Measurements from ENCODE around the gene ESPN.

The ESPN gene

DNA sequence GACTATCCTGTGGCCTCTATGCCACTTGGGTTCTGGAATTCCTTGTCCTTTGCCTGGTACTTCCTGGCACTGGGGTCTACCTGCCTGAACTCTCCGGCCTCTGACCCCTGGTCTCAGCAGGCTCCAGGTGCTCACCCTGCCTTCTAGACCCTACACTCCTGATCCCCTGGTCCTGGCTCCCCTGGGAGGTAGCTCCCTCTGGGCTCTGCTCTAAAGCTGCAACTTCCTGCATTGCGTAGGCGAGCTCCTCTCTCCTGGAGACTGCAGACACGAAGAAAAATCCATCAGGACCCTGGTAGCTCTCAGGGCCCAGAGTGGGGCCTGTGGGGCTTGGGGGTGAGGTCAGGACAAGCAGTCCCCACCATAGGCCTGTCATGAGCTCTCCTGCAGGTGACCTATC is 74.7 kb downstream of the ESPN start:
- DNase-seq, result no peak

DNA sequence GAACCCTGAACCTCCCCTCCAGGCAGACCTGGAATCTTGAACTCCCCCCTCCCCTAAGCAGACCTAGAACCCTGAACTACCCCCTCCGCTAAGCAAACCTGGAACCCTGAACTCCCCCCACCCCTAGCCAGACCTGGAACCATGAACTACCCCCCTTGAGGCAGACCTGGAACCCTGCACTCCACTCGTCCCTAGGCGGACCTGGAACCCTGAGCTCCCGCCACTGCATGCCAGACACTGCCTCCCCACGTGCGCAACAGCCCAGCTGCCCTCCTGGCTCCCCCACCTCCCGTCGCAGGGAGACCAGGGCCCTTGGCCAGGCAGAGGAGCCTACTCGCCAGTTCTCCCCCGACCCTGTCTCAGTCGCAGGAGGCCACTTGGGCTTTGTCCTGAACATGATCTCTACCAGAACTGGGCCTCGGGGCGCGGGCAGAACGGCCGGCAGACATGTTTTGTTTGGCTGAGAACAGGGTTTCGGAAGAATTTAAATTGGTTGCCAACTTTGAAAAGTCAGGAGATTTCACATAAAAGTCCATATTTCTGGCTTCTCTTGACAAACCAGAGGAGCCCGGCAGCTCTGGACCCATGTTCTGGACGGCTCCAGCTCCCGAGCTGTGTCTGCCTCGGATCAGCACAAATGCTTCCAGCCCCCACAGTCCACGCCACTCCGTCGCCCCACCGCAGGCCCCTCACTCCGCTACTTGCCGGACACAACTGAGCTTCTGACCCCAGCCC is 76.1 kb downstream of the ESPN start:
- no peak for DNase-seq

DNA sequence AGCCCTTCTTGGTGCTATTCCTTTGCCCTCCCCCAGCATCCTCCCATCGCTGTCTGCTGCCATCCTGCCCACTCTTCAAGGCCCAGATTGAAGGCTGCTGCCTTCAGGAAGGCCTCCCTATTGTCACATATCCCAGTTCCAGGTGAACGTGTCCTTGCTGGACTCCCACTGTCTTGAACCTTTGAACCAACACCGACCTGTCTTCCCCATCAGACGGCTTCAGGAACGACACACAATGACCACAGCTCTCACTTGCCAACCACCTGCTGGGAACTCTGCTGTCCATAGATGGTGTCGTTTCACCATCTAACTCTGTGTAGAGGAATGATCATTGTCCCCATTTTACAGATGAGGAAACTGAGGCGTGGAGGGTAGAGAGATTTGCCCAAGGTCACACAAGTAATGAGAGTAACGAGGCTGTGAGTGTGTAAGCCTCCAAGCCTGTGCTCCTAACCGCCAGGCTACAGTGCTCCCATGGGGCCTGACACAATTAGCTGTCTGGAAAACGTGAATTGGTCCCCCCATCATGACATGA is 76.8 kb downstream of the ESPN start:
- no peak for DNase-seq

DNA sequence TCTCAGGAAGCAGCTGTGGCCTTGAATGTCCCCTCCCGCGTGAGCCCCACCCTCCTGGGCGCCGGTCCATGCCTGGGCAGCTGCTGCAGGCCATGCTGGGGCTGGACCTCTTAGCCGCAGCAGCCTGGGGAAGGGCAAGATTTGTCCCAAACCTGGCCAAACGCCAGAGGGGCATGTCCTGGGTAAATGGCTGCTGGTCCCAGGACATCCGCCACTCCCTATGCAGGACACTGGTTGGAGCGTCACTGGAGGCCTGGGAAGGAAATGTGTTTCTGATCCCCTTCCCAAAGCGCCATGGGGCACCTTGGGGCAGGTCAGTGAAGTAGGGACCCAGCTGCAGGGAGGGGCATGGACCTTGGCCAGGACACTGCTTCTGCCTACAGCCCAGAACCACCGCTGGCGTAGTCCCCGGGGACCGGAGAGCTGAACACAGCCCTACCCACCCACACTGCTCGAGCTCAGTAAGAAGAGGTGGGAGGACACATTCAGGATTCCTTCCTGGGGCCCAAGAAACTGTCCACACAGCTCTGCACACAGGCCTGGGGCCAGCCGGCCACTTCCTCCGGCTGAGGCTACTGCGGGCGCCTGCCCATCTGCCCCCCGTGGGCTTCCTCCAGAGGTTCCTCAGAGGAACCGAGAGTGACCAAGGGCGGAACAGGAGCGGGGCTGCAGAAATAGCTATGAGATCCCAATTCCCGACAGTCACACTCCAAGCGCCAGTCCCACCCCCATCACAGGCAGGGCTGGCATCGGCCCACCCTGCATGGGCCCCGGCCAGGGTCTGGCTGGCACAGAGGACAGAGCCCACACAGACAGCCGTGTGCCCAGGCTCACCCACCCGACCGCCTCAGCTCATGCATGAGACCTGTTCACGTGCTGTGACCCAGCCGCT is 77.7 kb downstream of the ESPN start:
- DNase-seq, result no peak

DNA sequence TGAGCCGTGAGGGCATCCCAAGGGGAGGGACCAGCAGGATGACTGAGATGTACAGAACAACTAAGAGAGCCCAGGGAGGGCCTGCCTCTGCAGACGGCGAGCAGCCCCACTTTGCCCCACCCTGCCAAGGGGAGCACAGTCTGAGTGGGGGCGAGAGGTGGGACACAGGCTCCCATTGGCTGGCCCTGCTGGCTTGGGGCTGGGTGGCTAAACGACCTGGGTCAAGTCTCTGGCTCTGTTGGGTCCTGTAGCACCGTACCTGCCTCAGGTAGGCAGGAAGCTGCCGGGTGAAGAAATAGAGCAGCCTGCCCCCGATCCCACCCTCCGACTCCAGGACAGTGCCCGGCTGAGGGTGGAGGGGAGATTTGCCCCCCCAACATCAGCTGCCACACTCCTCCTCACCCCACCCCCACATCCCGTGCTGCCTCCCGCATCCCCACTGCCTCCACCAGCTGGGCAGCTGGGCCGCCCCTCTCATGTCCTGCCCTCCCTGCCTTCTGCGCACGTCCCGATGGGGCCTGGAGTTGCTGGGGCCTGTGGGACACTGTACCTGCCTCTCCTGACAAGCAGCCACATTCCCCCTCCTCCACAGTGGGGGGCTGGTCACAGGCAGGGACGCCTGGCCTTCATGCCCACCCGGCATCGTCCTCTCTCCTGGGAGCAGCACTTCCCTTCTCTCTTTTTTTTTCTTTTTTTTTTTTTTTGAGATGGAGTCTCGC is 79.5 kb downstream of the ESPN start:
- DNase-seq, result no peak

DNA sequence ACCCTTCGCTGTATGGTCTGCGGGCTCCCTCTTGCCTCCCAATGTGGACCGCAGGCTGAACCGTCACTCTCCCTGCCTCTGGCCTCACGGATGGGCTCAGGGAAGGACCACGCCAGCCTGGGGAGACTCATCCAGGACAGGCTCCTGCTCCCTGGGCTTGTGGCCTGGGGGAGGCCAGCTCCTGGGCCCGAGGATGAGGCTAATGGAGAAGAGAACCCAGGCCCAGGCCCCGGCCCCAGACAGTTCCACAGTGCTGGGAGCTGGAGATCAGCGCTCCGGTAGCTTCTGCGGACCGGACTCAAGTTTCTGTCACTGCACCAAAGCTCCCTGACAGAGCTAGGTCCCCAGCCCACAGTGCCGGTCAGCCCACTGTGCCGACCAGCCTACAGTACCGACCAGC is 80.3 kb downstream of the ESPN start:
- DNase-seq, result no peak

DNA sequence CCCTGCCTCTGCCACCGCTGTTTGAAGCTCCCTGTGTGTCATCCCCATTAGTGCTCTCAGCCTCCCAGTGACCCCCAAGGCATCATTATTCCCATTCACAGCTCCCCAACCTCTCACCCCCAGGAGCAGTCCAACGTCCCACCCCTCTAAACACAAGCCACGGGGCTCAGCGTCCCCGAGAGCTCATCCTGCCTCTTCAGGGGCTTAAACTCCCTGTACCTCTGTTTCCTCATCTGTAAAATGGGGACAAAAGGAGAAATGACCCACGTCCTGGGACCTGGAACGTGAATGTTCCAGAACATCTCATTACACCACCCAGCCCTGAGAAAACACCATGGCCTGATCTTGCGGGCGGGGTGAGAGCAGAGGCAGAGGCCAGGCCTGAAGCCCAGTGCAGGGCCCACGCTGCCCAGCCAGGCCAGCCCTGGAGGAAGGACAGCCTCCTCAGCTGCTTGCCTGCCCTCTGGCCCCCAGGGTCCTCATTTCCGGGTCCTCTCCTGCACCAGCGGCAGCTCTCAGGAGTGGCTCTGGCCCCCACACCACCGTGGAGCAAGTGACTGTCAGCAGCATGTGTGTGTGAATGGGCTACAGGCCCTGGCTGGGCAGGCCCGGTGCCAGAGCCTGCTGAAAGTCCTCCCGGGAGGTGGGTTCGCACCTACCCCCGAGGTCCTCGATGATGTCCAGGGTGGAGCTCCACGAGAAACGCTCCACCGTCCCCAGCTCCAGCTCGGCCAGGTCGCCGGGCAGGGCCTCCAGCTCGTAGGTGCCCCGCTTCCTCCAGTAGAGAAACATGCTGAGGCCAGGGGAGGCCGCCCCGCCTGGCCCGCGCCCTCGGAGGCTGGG is 81.0 kb downstream of the ESPN start:
- no peak for DNase-seq

DNA sequence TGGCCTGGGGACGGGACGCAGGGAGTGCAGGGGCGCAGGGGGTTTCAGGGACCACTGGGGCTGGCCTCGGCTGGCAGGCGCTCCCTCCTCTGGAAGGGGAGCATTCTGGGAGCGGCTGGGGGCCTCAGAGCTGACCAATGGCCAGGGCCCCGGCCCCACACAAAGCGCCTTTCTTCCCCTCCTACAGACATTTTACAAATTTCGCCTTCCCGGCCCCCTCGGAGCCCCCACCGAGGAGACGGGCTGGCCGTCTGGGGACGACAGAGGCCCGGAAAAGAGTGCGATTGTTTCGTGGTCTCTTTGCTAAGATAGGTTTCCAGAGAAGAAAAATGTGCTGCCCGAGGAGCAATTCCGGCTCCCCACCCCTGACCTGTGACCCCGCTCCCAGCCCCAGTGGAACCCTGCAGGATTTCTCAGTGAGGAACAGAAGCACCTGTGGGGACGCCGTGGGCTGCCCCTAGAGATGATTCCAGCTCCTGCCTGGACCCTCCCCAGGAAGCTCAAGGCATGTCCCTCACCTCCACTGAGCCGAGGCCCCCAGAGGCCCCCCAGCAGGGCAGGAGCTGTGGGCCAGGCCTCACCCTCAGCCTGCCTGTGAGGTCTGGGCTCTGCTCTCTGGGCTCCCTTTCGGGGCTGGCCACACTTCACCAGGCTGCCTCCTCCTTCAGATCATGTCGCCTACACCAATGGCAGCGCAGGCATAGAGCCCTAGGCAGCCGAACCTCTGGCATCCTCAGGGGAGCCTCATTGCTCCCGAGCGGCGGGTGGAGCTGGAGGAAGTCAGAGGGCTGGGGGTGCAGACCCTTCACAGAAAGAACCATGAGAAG is 81.8 kb downstream of the ESPN start:
- DNase-seq, result no peak

DNA sequence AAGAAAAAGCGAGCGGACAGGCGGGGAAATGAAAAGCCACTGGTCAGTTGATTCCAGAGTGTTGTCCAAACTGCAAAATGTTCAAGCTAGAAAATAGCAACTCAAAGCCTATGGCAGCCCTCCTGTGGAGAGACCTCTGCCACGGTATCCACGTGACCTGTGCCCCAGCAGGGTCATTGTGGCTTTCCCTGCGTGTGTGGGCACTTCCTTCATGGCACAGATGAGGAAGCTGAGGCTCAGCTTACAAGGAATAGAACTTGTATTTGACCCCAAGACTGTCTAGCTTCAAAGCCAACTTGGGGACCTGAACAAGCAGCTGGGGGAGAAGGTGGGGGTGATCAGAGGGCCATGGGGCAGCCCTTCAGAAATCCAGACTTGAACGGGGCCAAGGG is 82.5 kb downstream of the ESPN start:
- no peak for DNase-seq

DNA sequence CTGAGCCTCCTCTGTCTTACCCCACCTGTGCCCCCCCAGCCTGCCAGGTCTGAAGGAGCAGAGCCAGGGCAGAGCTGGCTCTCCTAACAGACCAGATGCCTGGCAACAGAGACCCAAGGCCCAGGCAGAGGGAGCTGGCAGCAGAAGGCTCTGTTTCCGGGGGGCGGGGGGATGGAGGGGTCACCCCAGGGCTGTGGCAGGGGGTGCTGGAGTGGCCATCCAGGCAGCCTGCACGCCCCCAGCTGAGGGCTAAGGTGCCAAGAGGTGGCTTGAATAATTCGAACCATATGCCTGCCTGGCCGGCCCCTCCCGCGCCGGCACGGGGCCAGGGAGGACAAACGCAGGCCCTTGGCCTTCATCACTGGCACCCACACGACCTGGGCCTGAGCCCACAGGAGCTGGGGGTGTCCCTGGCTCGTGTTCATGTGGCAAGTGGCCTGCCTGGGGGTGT is 82.9 kb downstream of the ESPN start:
- no peak for DNase-seq

DNA sequence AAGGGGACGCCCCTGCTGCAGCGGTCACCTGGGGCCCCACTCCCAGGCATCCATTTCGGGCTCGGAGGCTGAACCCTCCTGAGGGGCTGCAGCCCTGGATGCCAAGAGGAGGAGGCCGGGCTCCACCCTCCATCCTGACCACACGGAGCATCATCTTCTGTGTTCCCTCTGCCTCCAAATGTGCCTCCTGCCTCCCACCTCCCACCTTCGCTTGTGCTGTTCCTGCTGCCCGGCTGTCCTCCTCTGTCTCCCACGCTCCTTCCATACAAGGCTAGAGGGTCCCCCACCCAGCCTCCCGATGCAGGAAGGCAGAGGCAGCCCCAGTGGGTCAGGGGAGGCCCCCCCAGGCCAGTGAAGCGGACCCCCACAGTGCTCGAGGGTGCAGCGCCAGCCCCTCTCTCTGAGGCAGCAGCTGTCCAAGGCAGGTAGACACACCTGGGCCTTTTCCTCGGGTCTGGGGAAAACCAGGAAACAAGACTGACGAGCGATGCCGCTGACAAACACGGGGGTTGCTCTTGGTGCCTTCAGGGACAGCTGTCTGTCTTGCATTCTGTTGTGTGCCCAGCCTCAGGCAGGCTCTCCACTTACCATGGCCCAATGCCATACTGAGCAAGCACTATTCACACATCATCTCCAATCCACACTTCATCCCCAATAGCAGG is 83.7 kb downstream of the ESPN start:
- DNase-seq, result no peak

DNA sequence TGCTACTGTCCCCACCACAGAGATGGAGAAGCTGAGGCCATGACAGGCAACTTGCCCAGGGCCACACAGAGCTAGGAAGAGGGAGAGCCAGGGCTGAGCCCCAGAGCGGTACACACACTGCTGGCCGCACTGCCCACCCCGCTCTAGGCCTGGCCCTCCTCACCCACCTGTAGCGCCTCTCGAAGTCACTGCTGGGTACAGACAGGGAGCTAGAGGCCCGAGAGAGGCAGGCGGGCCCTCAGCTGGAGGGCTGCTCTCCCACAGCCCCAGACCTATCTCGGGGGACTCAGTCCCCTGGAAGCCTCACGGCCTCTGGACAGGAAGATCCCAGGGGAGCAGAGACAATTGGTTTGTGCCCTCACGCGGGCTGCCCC is 84.2 kb downstream of the ESPN start:
- DNase-seq, result no peak

DNA sequence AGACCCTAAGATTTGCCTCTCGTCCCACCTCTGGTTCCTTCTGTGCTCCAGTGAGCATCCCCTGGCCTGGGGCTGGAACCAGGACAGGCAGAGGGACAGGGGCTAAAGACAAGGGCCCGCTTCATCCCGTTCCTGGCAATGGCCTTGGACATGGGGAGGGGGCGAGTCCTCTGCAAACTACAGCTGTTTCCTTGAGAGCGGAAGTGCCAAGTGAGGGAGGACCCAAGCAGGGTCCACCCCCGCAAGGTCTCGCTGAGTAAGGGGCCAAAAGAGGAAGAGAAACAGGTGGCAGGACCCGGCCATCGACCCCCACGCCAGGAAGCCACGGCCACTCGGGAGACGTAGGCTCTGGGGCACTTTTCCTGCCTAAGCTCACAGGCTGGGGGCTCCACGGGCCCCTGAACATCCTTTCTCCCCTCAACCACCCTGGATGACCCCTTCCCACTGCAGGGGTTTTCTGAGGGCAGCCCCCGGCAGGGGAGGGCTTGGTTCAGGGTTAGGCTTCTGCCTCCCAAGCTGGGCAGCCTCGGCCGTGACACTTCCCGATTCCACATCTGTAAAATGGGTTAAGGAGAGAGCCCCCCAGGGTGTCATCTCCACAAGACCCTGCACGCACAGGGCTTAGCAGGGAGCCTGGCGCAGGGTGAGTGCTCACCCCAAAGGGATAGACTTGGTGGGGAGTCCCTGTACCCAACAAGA is 84.8 kb downstream of the ESPN start:
- DNase-seq, result no peak

DNA sequence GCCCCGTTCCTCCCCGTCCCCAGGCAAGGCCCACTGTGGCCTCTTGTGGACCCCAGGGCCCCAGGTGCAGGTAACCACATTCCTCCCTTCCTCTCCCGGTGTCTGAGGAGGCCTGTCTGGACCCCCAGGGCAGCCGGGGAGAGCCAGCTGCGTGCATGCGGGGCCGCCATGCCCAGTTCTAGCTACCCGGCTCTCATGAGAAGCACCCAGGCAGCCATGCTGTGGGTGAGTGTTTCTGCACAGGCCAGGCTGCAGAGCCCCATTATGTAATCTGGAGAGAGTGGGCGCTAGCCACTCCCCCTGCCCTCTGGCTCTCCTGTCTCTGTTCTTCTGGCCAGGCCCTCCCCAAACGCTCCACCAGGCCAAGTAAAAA is 85.3 kb downstream of the ESPN start:
- no peak for DNase-seq

DNA sequence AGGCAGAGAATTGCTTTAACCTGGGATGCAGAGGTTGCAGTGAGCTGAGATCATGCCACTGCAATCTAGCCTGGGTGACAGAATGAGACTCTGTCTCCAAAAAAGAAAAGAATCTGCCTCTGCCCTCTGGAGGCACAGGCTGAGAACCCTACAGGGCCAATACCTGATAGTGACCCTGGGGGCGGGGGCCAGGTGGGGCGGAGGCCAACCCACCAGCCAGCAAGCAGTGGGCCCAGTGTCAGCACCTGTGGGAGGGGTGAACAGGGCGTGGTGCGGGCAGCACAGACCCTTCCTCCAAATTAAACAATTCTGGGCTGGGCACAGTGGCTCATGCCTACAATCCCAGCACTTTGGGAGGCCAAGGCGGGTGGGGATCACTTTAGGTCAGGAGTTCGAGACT is 85.9 kb downstream of the ESPN start:
- DNase-seq, result no peak

All from activated naive CD4-positive, alpha-beta T cell (primary cell).